Panc1 (cell line): ENCODE results near the gene D2HGDH. TPM values are rescaled to one million over a fixed set of nuclear protein-coding genes. Genes with fewer than 3 reads are reported as not detected.

Experiments
- ATAC-seq: fragments of 200-7000 bp; cut with Tn5 transposase; 2 replicates; pipeline ENCODE4 v1.9.1; 2020; ENCODE audit warnings: mild to moderate bottlenecking, moderate library complexity
- BruUV-seq: library from RNA; stranded (reverse); fragments of 400-500 nt; replicated peaks from 2 replicates; lab custom pipeline; 2021; lab: Mats Ljungman, UMichigan
- CTCF ChIA-PET: fragments of 300-600 bp; sonication (Branson Sonifier 250); formaldehyde crosslinking; loops from one replicate; lab custom pipeline; 2022; ENCODE audit warnings: antibody characterized with exemption; lab: Charles Lee
- POLR2A ChIA-PET: fragments of 300-600 bp; sonication (Branson Sonifier 250); formaldehyde crosslinking; loops from one replicate; lab custom pipeline; 2022; ENCODE audit warnings: antibody characterized with exemption; lab: Charles Lee
- DNase-seq: peaks from one replicate; pipeline ENCODE4 v3.0.0-alpha.2; 2010; ENCODE audit warnings: low read depth, low spot score
- H3K27ac ChIP-seq: 2 replicates; pipeline ENCODE4 v1.5.1; 2011; ENCODE audit warnings: mild to moderate bottlenecking, low read length, inconsistent platforms
- H3K27me3 ChIP-seq: fragments of 200-500 bp; sonication (Bioruptor generic); 2 replicates; pipeline ENCODE4 v1.6.0; 2014; ENCODE audit warnings: low read length, inconsistent platforms; ENCODE audit not compliant: control insufficient read depth, insufficient read depth
- H3K36me3 ChIP-seq: fragments of 200-500 bp; sonication (Bioruptor generic); 2 replicates; pipeline ENCODE4 v1.5.1; 2014; ENCODE audit warnings: inconsistent platforms, mild to moderate bottlenecking, low read length, moderate library complexity; ENCODE audit not compliant: control insufficient read depth, insufficient read depth
- H3K4me1 ChIP-seq: 2 replicates; pipeline ENCODE4 v1.5.1; 2011; ENCODE audit warnings: inconsistent platforms, mild to moderate bottlenecking, low read length, moderate library complexity; ENCODE audit not compliant: control insufficient read depth, insufficient read depth
- H3K4me3 ChIP-seq, 2 experiments: 2 replicates each; pipeline ENCODE4 v1.5.1; 2011 to 2012; ENCODE audit warnings: low read depth in 2 of 2, low read length in 2 of 2, mild to moderate bottlenecking in 2 of 2, inconsistent platforms in 1 of 2, moderate library complexity in 1 of 2
- H3K9me3 ChIP-seq: fragments of 200-500 bp; sonication (Bioruptor generic); 2 replicates; pipeline ENCODE4 v1.5.1; 2014; ENCODE audit warnings: low read depth, mild to moderate bottlenecking, inconsistent platforms, low read length, moderate library complexity; ENCODE audit not compliant: control insufficient read depth, insufficient read depth
- CTCF ChIP-seq: fragments of 450-650 bp; IDR thresholded peaks from 2 replicates; pipeline ENCODE4 v1.5.1; 2017; ENCODE audit warnings: mild to moderate bottlenecking
- POLR2AphosphoS5 ChIP-seq: IDR thresholded peaks from 2 replicates; pipeline ENCODE4 v1.6.1; 2012; ENCODE audit warnings: mild to moderate bottlenecking, low read depth, low read length, moderate library complexity
- SIN3A ChIP-seq: IDR thresholded peaks from 2 replicates; pipeline ENCODE4 v1.6.1; 2012; ENCODE audit warnings: low read depth, mild to moderate bottlenecking, low read length, moderate library complexity, borderline replicate concordance; ENCODE audit not compliant: insufficient read depth
- TCF7L2 ChIP-seq: IDR thresholded peaks from 2 replicates; pipeline ENCODE4 v1.6.1; 2011; ENCODE audit warnings: mild to moderate bottlenecking, low read depth, low read length, inconsistent platforms
- in situ Hi-C: cut with HindIII; loops from 2 replicates; pipeline ENCODE4 v1.10.0; 2016; ENCODE audit warnings: low sequenced_read_pairs, low pct_unique_long_range_greater_than_20kb
- intact Hi-C: fragments of 100-400 bp; cut with micrococcal nuclease; formaldehyde crosslinking; loops from one replicate; pipeline ENCODE4 v1.10.0; 2022; ENCODE audit not compliant: unreplicated experiment
- total RNA-seq: library from RNA; stranded (reverse); gene quantifications from one replicate; pipeline ENCODE4 v1.2.1, GENCODE V29; 2021; ENCODE audit not compliant: unreplicated experiment
- TF ChIP-seq, protein P1 (sequence below), 2 experiments: IDR thresholded peaks; 2 replicates each; pipeline ENCODE4 v1.6.1; 2011 to 2012; ENCODE audit warnings: low read depth in 2 of 2, control low read depth in 1 of 2, low read length in 1 of 2, mild to moderate bottlenecking in 1 of 2, moderate library complexity in 1 of 2; ENCODE audit not compliant: insufficient read depth in 1 of 2

Gene D2HGDH
- total RNA-seq, 1 experiment from 2014 or later: 53.0 TPM

DNA sequence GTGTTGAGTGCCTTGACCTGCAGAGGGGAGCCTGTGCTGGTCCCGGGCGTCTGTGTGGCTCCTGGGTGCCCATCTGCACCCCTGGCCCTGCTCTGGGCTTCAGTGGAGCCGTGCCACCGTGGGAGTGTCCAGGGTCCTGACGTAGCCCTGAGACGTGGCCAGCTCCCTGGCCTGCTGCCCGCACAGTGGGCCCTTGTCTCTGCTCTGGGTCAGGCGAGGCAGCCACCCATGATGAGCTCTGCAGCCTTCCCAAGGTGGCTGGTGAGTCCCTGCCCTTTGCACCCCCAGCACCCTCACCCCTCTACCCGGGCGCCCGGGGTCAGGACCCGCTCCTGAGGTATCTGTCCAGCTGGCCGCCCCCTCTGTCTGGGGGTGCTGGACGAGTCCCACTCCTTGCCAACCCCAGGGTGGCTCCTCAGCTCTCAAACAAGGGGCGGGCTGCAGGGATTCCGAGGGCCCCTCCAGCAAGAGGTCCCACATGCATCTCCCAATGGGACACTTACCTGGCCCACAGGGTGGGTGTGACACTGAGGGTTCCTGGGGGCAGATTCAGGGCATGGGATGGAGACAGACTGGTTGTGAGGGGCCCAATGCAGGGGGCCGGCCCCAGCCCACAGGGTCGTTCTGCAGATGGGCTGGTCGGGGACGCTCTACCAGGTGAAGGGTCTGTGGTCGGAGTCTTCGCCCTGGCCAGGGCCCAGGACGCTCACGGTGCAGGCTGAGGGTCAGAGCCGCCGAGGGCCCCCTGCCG is 76.9 kb downstream of the D2HGDH start:
- ChIA-PET CTCF (no interaction called here), POLR2A (no interaction called here)
- Histone ChIP-seq H3K36me3 (no peaks in the 10 kb centered on the region), H3K27ac (no peak overlapping the region), H3K9me3 (no peaks in the 10 kb centered on the region), H3K4me3 (no peak overlapping the region), H3K4me1 (peaks cover 13% of the 10 kb centered on the region), H3K27me3 (no peaks in the 10 kb centered on the region)
- TF ChIP-seq TCF7L2: no peak
- TF ChIP-seq CTCF: no peak
- TF ChIP-seq POLR2AphosphoS5: no peak
- ATAC-seq (peak; percentile 4; the same call in 1 of the 2 replicates), DNase-seq (no peak)
- no TSS peak for BruUV-seq
- intact Hi-C loops: no loop called here
- in situ Hi-C loops: no loop called here

GRCh38 chr2:241811952-241812729 is 77.7 kb downstream of the D2HGDH start:
- Histone ChIP-seq H3K27ac (no peak overlapping the region), H3K4me3 (no peak overlapping the region), H3K36me3 (no peaks in the 10 kb centered on the region), H3K9me3 (no peaks in the 10 kb centered on the region), H3K27me3 (no peaks in the 10 kb centered on the region), H3K4me1 (peaks cover 15% of the 10 kb centered on the region)
- BruUV-seq: no TSS peak
- DNase-seq (no peak), ATAC-seq (no peak)
- ChIA-PET CTCF (no interaction called here), POLR2A (no interaction called here)
- intact Hi-C loops (no loop called here), in situ Hi-C loops (no loop called here)
- TF ChIP-seq, protein P1, sequence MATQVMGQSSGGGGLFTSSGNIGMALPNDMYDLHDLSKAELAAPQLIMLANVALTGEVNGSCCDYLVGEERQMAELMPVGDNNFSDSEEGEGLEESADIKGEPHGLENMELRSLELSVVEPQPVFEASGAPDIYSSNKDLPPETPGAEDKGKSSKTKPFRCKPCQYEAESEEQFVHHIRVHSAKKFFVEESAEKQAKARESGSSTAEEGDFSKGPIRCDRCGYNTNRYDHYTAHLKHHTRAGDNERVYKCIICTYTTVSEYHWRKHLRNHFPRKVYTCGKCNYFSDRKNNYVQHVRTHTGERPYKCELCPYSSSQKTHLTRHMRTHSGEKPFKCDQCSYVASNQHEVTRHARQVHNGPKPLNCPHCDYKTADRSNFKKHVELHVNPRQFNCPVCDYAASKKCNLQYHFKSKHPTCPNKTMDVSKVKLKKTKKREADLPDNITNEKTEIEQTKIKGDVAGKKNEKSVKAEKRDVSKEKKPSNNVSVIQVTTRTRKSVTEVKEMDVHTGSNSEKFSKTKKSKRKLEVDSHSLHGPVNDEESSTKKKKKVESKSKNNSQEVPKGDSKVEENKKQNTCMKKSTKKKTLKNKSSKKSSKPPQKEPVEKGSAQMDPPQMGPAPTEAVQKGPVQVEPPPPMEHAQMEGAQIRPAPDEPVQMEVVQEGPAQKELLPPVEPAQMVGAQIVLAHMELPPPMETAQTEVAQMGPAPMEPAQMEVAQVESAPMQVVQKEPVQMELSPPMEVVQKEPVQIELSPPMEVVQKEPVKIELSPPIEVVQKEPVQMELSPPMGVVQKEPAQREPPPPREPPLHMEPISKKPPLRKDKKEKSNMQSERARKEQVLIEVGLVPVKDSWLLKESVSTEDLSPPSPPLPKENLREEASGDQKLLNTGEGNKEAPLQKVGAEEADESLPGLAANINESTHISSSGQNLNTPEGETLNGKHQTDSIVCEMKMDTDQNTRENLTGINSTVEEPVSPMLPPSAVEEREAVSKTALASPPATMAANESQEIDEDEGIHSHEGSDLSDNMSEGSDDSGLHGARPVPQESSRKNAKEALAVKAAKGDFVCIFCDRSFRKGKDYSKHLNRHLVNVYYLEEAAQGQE (IDR thresholded peaks at IDR 0.05; ENCODE audit: insufficient read depth in 1 of 2, low read depth in 2 of 2, low read length in 1 of 2): no peak
- TF ChIP-seq POLR2AphosphoS5 (no peak), TCF7L2 (no peak), SIN3A (no peak), CTCF (no peak)
